Measurements from ENCODE around the gene CACNA1B.

Gene CACNA1B

GRCh38 chr9:138037140-138037539 lies 159.6 kb downstream of the CACNA1B start:
- Histone ChIP-seq H2BK12ac (ENCODE audit: low read length) (no peak overlapping the region), H3K4ac (ENCODE audit: low read length) (no peak overlapping the region), H3K4me3 (ENCODE audit: low read length in 2 of 2) (no peak overlapping the region), H3K9ac (ENCODE audit: low read depth, low read length, poor library complexity) (no peak overlapping the region), H4K8ac (ENCODE audit: low read depth, low read length) (no peak overlapping the region), H3K9me3 (replicated peaks in 1 of 2; ENCODE audit: control insufficient read depth in 2 of 2, insufficient read depth in 1 of 2, low read depth in 1 of 2, low read length in 2 of 2) (no peaks in the 10 kb centered on the region), H3K4me2 (ENCODE audit: insufficient read depth, low read length, poor library complexity, severe bottlenecking) (no peak overlapping the region), H3K14ac (ENCODE audit: low read length) (no peak overlapping the region), H3K79me1 (ENCODE audit: low read depth, low read length) (no peaks in the 10 kb centered on the region), H2BK120ac (ENCODE audit: low read depth, low read length) (no peak overlapping the region), H4K91ac (ENCODE audit: low read depth, low read length, poor library complexity) (no peak overlapping the region), H3K27me3 (ENCODE audit: control insufficient read depth in 3 of 3, insufficient read depth in 3 of 3, low read depth in 1 of 3, low read length in 3 of 3) (no peaks in the 10 kb centered on the region), H3K18ac (ENCODE audit: low read length) (no peak overlapping the region), H3K23ac (ENCODE audit: low read depth, low read length, poor library complexity) (no peak overlapping the region), H3K36me3 (replicated peaks in 1 of 2; ENCODE audit: control insufficient read depth in 2 of 2, insufficient read depth in 2 of 2, low read length in 2 of 2) (no peaks in the 10 kb centered on the region), H2BK15ac (ENCODE audit: low read length) (no peak overlapping the region), H2BK5ac (ENCODE audit: low read length) (no peak overlapping the region), H2AFZ (ENCODE audit: low read length) (no peak overlapping the region), H3K27ac (replicated peaks; ENCODE audit: low read length) (no peak overlapping the region), H2AK5ac (ENCODE audit: low read depth, low read length) (no peak overlapping the region), H3K4me1 (ENCODE audit: control insufficient read depth in 2 of 2, insufficient read depth in 1 of 2, low read depth in 1 of 2, low read length in 2 of 2) (no peaks in the 10 kb centered on the region)
- no peak for DNase-seq (ENCODE audit: low spot score)
- WGBS, 2 donors (ENCODE audit: extremely low coverage in 2 of 2, insufficient read length in 2 of 2, insufficient replicate concordance in 1 of 2) = no CpG with 5 or more reads among the region's 6 CpGs

- no peaks in the 10 kb centered on the region for H3K79me1 ChIP-seq (ENCODE audit: low read depth, low read length)
Observed at GRCh38 chr9:138038244-138038671, 160.7 kb downstream of the CACNA1B start.

GRCh38 chr9:138040446-138041430 lies 163.2 kb downstream of the CACNA1B start:
- Histone ChIP-seq H3K9me3 (replicated peaks in 1 of 2; ENCODE audit: control insufficient read depth in 2 of 2, insufficient read depth in 1 of 2, low read depth in 1 of 2, low read length in 2 of 2) (no peaks in the 10 kb centered on the region), H3K27me3 (ENCODE audit: control insufficient read depth in 3 of 3, insufficient read depth in 3 of 3, low read depth in 1 of 3, low read length in 3 of 3) (no peaks in the 10 kb centered on the region), H3K36me3 (replicated peaks in 1 of 2; ENCODE audit: control insufficient read depth in 2 of 2, insufficient read depth in 2 of 2, low read length in 2 of 2) (no peaks in the 10 kb centered on the region), H3K4ac (ENCODE audit: low read length) (no peak overlapping the region), H2BK120ac (ENCODE audit: low read depth, low read length) (no peak overlapping the region), H3K79me1 (ENCODE audit: low read depth, low read length) (no peaks in the 10 kb centered on the region), H3K4me3 (ENCODE audit: low read length in 2 of 2) (no peak overlapping the region), H3K9ac (ENCODE audit: low read depth, low read length, poor library complexity) (no peak overlapping the region), H2BK12ac (ENCODE audit: low read length) (no peak overlapping the region), H3K4me2 (ENCODE audit: insufficient read depth, low read length, poor library complexity, severe bottlenecking) (no peak overlapping the region), H2BK15ac (ENCODE audit: low read length) (no peak overlapping the region), H3K27ac (replicated peaks; ENCODE audit: low read length) (no peak overlapping the region), H4K91ac (ENCODE audit: low read depth, low read length, poor library complexity) (no peak overlapping the region), H3K18ac (ENCODE audit: low read length) (no peak overlapping the region), H3K14ac (ENCODE audit: low read length) (no peak overlapping the region), H2AK5ac (ENCODE audit: low read depth, low read length) (no peak overlapping the region), H3K23ac (ENCODE audit: low read depth, low read length, poor library complexity) (no peak overlapping the region), H2BK5ac (ENCODE audit: low read length) (no peak overlapping the region), H3K4me1 (ENCODE audit: control insufficient read depth in 2 of 2, insufficient read depth in 1 of 2, low read depth in 1 of 2, low read length in 2 of 2) (no peaks in the 10 kb centered on the region), H4K8ac (ENCODE audit: low read depth, low read length) (no peak overlapping the region), H2AFZ (ENCODE audit: low read length) (no peak overlapping the region)
- no CpG with 5 or more reads among the region's 17 CpGs for WGBS, 2 donors (ENCODE audit: extremely low coverage in 2 of 2, insufficient read length in 2 of 2, insufficient replicate concordance in 1 of 2)
- DNase-seq (ENCODE audit: low spot score) = no peak

More at GRCh38 chr9:138038244-138038671, 160.7 kb downstream of the CACNA1B start:
- H3K36me3 ChIP-seq (replicated peaks in 1 of 2; ENCODE audit: control insufficient read depth in 2 of 2, insufficient read depth in 2 of 2, low read length in 2 of 2) = no peaks in the 10 kb centered on the region
- no peak overlapping the region for H2AK5ac ChIP-seq (ENCODE audit: low read depth, low read length)
- H3K4me3 ChIP-seq (ENCODE audit: low read length in 2 of 2) = no peak overlapping the region
- H3K9ac ChIP-seq (ENCODE audit: low read depth, low read length, poor library complexity) = no peak overlapping the region
- no peak overlapping the region for H2BK15ac ChIP-seq (ENCODE audit: low read length)
- no peak overlapping the region for H2BK12ac ChIP-seq (ENCODE audit: low read length)
- no peak overlapping the region for H2BK5ac ChIP-seq (ENCODE audit: low read length)
- no peak overlapping the region for H3K14ac ChIP-seq (ENCODE audit: low read length)
- H3K9me3 ChIP-seq (replicated peaks in 1 of 2; ENCODE audit: control insufficient read depth in 2 of 2, insufficient read depth in 1 of 2, low read depth in 1 of 2, low read length in 2 of 2) = no peaks in the 10 kb centered on the region
- no peak for DNase-seq (ENCODE audit: low spot score)
- WGBS, 2 donors (ENCODE audit: extremely low coverage in 2 of 2, insufficient read length in 2 of 2, insufficient replicate concordance in 1 of 2) = no CpG with 5 or more reads among the region's 7 CpGs
- H3K4me1 ChIP-seq (ENCODE audit: control insufficient read depth in 2 of 2, insufficient read depth in 1 of 2, low read depth in 1 of 2, low read length in 2 of 2) = no peaks in the 10 kb centered on the region
- no peak overlapping the region for H4K91ac ChIP-seq (ENCODE audit: low read depth, low read length, poor library complexity)
- no peak overlapping the region for H3K4me2 ChIP-seq (ENCODE audit: insufficient read depth, low read length, poor library complexity, severe bottlenecking)
- no peak overlapping the region for H4K8ac ChIP-seq (ENCODE audit: low read depth, low read length)
- H3K23ac ChIP-seq (ENCODE audit: low read depth, low read length, poor library complexity) = no peak overlapping the region
- no peaks in the 10 kb centered on the region for H3K27me3 ChIP-seq (ENCODE audit: control insufficient read depth in 3 of 3, insufficient read depth in 3 of 3, low read depth in 1 of 3, low read length in 3 of 3)
- no peak overlapping the region for H3K27ac ChIP-seq (replicated peaks; ENCODE audit: low read length)
- H3K4ac ChIP-seq (ENCODE audit: low read length) = no peak overlapping the region
- H3K18ac ChIP-seq (ENCODE audit: low read length) = no peak overlapping the region
- no peak overlapping the region for H2AFZ ChIP-seq (ENCODE audit: low read length)
- H2BK120ac ChIP-seq (ENCODE audit: low read depth, low read length) = no peak overlapping the region

GRCh38 chr9:138042146-138042545 lies 164.6 kb downstream of the CACNA1B start:
- H3K14ac ChIP-seq (ENCODE audit: low read length) = no peak overlapping the region
- no peak overlapping the region for H4K8ac ChIP-seq (ENCODE audit: low read depth, low read length)
- no peaks in the 10 kb centered on the region for H3K4me1 ChIP-seq (ENCODE audit: control insufficient read depth in 2 of 2, insufficient read depth in 1 of 2, low read depth in 1 of 2, low read length in 2 of 2)
- no peak overlapping the region for H3K23ac ChIP-seq (ENCODE audit: low read depth, low read length, poor library complexity)
- H2BK15ac ChIP-seq (ENCODE audit: low read length) = no peak overlapping the region
- no peak overlapping the region for H3K9ac ChIP-seq (ENCODE audit: low read depth, low read length, poor library complexity)
- H2AFZ ChIP-seq (ENCODE audit: low read length) = no peak overlapping the region
- no peak overlapping the region for H2BK120ac ChIP-seq (ENCODE audit: low read depth, low read length)
- H3K79me1 ChIP-seq (ENCODE audit: low read depth, low read length) = no peaks in the 10 kb centered on the region
- H3K4me2 ChIP-seq (ENCODE audit: insufficient read depth, low read length, poor library complexity, severe bottlenecking) = no peak overlapping the region
- no peak overlapping the region for H3K4me3 ChIP-seq (ENCODE audit: low read length in 2 of 2)
- H2BK12ac ChIP-seq (ENCODE audit: low read length) = no peak overlapping the region
- H4K91ac ChIP-seq (ENCODE audit: low read depth, low read length, poor library complexity) = no peak overlapping the region
- H3K27me3 ChIP-seq (ENCODE audit: control insufficient read depth in 3 of 3, insufficient read depth in 3 of 3, low read depth in 1 of 3, low read length in 3 of 3) = no peaks in the 10 kb centered on the region
- no peak overlapping the region for H3K4ac ChIP-seq (ENCODE audit: low read length)
- no peak overlapping the region for H2AK5ac ChIP-seq (ENCODE audit: low read depth, low read length)
- H3K36me3 ChIP-seq (replicated peaks in 1 of 2; ENCODE audit: control insufficient read depth in 2 of 2, insufficient read depth in 2 of 2, low read length in 2 of 2) = no peaks in the 10 kb centered on the region
- no peaks in the 10 kb centered on the region for H3K9me3 ChIP-seq (replicated peaks in 1 of 2; ENCODE audit: control insufficient read depth in 2 of 2, insufficient read depth in 1 of 2, low read depth in 1 of 2, low read length in 2 of 2)
- no peak overlapping the region for H3K27ac ChIP-seq (replicated peaks; ENCODE audit: low read length)
- no CpG with 5 or more reads among the region's 7 CpGs for WGBS, 2 donors (ENCODE audit: extremely low coverage in 2 of 2, insufficient read length in 2 of 2, insufficient replicate concordance in 1 of 2)
- no peak overlapping the region for H3K18ac ChIP-seq (ENCODE audit: low read length)
- H2BK5ac ChIP-seq (ENCODE audit: low read length) = no peak overlapping the region
- DNase-seq (ENCODE audit: low spot score) = no peak
